ENCODE measurements around the gene TTLL12.

DNA sequence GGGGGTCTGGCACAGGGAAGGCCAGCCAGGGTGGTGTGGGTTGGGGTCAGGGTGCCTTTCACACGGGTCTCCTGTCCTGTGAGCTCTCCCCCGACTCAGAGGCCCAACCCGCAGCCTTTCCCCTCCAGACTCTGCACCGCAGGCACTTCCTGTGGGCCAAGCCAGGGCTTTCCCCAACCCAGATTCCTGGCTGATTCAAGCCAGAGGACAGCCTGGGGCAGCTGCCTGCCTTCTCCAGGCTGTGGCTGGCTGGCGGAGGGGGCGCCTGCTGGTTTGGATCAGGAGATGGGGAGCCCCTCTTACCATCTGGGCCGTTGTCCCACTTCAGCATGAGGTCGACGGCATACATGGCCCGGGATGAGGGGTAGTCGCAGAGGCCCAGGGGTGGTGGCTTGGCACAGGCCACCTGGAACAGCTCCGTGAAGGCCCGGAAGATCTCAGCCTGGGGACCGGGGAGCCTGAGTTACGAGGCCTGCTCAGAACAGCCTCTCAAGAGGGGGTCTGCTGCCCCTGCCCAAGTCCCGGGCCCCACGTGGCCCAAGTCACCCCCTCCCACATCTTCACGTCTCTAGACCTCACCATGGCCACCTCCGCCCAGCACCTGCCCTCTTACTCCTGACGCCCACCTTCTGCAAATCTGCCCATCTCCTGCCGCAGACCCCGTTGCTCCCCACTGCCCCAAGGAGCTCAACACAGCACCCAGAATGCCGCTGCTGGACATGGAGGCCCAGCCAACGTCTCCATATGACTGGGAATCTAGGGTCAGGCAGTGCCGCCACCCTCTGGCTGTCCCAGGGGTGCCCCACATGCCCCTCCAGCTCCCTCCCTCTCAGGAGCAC lies 18.2 kb downstream of the TTLL12 start:
- TF ChIP-seq, protein P1, sequence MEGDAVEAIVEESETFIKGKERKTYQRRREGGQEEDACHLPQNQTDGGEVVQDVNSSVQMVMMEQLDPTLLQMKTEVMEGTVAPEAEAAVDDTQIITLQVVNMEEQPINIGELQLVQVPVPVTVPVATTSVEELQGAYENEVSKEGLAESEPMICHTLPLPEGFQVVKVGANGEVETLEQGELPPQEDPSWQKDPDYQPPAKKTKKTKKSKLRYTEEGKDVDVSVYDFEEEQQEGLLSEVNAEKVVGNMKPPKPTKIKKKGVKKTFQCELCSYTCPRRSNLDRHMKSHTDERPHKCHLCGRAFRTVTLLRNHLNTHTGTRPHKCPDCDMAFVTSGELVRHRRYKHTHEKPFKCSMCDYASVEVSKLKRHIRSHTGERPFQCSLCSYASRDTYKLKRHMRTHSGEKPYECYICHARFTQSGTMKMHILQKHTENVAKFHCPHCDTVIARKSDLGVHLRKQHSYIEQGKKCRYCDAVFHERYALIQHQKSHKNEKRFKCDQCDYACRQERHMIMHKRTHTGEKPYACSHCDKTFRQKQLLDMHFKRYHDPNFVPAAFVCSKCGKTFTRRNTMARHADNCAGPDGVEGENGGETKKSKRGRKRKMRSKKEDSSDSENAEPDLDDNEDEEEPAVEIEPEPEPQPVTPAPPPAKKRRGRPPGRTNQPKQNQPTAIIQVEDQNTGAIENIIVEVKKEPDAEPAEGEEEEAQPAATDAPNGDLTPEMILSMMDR (IDR thresholded peaks at IDR 0.05; ENCODE audit: low read depth, low read length) = no peak
- TF ChIP-seq EZH2phosphoT487 (IDR thresholded peaks at IDR 0.05; ENCODE audit: low read depth) = no peak
